ENCODE results near the gene MAFG.

MAFG gene

DNA sequence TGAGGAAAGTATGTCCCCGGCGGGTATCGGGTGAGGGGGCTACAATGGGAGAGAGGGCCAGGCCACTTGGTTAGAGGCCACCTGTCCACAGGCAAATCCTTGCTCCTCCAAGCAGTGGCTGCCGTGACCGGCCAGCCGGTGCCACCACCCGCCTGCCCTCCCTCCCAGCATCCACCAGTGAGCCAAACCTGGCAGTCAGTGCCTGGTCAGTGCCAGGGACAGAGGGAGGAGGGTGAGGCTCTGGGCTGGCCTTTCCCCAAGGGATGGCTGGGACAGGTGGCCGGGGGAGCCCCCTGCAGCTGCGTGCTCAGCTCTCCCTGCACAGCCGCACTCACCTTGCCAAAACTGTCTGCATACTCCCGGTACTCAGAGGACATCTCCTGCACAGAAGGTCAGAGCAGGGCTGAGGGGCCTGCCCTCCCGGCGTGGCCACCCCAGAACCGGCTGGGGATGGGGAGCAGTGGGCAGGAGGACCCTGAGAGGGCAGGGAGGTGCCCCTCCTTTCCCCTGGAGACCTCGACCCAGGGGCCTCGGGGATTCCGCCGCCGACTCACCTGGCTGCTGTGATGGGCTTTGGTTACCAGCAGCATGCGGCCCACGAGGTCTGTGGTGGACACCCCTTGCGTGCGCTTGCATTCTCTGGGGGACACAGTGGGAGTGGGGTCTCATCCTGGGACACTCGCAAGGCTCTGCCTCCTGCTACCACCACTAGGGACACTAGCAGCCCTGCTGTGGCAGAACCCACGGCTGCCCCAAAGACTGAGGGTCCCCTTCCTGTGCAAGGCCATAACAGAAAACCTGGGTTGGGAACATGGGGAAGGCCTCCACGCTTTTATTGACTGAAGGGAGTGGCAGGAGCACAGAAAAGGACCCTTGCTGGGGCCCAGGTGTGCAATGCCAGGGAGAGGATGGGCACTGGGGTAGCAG lies 20.1 kb downstream of the MAFG start:
- DNase-seq, result no peak

DNA sequence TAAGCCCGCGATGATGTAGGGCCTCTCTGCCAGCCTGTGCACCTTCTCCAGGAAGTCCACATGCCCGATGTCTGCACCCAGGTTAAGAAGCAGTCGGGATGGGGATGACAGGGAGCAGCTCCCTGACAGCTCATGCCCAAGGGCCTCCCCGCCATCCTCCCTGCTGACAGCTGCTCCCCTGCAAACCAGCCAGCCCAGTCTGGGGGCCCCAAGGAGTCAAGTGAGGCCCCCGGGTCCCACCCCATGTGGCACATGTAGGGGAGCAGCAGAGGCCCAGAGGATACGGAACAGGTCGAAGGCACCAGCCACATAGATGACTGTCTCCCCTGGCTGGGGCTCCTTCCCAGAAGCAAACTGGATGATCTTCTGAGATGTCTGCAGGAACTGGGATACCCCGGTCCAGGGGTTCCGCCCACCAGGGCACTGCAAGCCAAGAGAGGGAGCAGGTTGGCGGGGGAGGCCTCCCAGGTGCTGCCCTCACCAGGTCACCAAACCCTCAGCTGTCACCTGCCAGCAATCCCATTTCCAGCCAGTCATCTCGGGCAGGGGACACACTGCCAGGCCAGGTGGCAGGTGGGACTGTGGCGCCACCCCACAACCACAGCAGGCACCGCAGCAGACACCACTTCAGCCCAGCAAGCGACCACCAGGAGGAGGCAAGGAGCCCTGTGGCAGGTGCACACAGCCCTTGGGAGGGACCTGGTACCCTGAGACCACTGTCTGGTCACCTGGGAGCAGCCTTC lies 20.9 kb downstream of the MAFG start:
- DNase-seq, result no peak

- no peak for DNase-seq
Observed at GRCh38 chr17:81905993-81906392, 21.5 kb downstream of the MAFG start.

GRCh38 chr17:81905424-81905875 lies 22.1 kb downstream of the MAFG start:
- no peak for DNase-seq

- DNase-seq, result no peak
Observed at GRCh38 chr17:81904600-81905423, 22.7 kb downstream of the MAFG start.

DNA sequence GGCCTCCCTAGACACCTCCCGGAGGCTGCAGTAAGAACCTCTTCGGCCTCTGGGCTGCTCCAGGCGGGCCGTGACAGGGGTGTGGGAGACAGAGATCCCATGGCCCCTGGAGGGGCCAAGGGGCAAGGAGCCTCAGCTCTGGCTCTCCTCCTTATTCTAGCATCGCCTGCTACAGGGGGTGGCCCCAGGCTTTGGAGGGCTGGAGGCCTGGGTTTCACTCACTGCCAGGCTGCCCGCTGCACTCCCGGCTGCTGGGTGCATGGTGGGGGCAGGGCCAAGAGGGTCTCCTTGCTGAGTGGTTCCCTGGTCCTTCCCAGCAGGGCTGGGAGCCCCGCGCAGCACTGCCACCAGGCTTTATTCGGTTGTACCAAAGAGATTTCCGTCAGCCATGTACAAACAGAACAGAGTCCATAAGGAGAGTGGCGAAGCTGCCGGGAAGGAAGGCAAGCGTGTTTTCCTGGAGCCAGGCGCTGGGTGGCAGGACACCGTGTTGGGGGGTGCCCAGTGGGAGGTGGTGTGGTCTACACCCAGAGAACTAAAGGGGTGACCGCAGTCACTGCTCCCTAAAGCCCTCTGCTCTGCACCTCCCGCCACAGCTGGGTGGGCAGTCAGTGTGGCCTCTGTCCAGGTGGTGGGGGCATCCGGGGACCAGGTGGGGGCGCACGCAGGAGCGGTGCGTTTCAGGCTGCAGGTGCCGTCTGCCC lies 23.5 kb downstream of the MAFG start:
- DNase-seq, result no peak

GRCh38 chr17:81903415-81903831 lies 24.1 kb downstream of the MAFG start:
- no peak for DNase-seq

- DNase-seq, result no peak
Observed at GRCh38 chr17:81902653-81903414, 24.7 kb downstream of the MAFG start.

DNA sequence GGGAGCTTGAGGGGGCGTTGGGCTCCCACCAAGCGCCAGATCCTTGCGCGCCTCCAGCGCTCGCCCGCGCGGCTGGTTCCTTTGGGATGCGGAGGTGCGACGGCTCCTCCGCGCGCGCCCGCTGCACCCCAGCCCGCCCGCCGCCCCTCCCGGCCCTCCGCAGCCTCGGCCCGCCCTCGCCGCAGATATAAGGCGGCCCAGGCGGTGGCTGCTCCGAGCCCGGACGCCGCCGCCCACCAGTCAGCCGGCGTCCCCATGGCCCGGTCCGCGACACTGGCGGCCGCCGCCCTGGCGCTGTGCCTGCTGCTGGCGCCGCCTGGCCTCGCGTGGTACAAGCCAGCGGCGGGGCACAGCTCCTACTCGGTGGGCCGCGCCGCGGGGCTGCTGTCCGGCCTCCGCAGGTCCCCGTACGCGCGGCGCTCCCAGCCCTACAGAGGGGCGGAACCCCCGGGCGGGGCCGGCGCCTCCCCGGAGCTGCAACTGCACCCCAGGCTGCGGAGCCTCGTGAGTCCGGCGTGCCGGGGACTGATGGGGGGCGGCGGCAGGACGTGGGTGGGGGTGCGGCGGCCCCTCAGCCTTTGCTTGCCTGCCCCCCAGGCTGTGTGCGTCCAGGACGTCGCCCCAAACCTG lies 25.4 kb downstream of the MAFG start, which contains the start of gene NPB:
Gene NPB, plus strand, starts transcription at position 216 of the 630 bp plus-strand sequence. Its CDS starts 40 bp downstream, at position 256.
- no peak for DNase-seq

DNA sequence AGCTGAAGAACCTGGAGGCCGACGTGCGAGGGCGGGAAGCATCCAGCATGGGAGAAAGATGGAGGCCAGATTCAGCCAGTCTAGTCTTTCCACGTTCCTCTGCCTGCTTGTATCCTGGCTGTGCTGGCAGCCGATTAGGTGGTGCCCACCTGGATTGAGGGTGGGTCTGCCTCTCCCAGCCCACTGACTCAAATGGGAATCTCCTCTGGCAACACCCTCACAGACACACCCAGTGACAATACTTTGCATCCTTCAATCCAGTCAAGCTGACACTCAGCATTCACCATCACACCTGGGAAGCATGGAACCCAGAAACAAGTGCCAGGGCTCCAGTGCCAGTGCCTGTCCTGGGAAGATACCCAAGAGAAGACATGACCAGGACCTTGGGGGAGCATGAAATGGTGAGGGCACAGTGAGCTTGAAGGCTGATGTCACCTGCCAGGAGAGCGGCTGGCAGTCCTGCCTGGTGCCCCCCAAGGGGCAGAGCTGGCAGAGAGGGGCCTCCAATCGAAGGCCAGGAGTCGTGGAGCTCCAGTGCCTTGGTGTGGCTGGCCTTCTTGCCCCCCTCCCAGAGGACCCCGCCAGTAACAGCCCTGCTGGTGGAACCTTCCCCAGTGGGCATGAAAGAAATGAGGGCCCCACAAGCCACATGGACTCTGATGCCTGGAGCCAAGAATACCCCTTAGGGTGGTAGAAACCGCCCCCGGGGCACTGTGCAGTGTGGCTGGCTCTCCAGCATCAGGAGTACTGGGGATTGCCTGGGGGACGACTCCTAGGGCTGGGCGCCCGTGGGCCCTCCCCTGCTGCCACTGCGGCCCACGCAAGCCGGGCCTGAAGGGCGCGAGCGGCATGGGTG lies 26.1 kb downstream of the MAFG start:
- DNase-seq, result no peak

DNA sequence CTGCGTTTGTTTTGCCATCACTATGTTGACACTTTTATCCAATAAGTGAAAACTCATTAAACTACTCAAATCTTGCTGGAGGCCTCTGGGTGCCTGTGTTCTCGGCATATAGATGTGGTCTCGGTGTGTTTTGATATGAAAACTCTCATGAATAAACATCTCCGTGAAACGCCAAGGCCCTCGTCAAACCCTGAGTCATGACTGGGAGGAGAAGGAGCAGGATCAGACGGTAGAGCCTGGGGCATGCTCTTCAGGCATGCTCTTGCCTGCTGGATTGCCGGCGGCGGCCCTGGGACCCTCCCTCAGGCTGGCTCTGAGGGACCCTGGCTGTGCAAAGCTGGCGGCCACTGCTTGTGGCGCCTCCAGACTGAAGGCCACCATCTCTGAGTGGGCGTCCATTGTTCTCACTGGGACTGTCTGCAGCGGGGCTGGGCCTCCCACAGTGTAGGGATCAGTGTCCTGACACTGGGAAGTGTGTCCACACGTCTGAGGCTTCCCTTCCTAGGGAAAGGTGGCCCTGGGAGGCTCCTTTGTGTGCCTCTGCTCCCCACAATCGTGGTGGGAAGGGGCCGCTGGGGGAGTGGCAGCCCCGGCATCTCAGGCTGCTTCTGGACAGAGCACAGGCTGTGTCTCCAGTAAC lies 27.2 kb downstream of the MAFG start:
- DNase-seq, result no peak

GRCh38 chr17:81899514-81900166 lies 27.9 kb downstream of the MAFG start:
- DNase-seq, result no peak

GRCh38 chr17:81898885-81899284 lies 28.6 kb downstream of the MAFG start:
- DNase-seq, result no peak

GRCh38 chr17:81898029-81898866 lies 29.3 kb downstream of the MAFG start:
- DNase-seq, result no peak

GRCh38 chr17:81895400-81895799 lies 32.1 kb downstream of the MAFG start:
- DNase-seq, result no peak

GRCh38 chr17:81891303-81891552 lies 36.3 kb downstream of the MAFG start:
- DNase-seq, result no peak

GRCh38 chr17:81890447-81891302 lies 36.9 kb downstream of the MAFG start:
- no peak for DNase-seq

Data from activated gamma-delta T cell treated with Interleukin-2 at 50 U/mL for 16 hours (primary cell).